DMS114 treated with DMSO at 0.1 percent for 48 hours (cell line): ENCODE data around the gene STAM.
"Not testable (repeated sequence)": the region's sequence is repeated elsewhere in the genome, so short reads cannot be mapped to it uniquely, and the experiment has no call there.

Source experiments
- DNase-seq: peaks from one replicate; lab custom pipeline; 2025; ENCODE audit not compliant: unreplicated experiment; lab: John Stamatoyannopoulos, UW

STAM gene

GRCh38 chr10:17722317-17723014 lies 78.5 kb downstream of the STAM start:
- not testable (repeated sequence) for DNase-seq

DNA sequence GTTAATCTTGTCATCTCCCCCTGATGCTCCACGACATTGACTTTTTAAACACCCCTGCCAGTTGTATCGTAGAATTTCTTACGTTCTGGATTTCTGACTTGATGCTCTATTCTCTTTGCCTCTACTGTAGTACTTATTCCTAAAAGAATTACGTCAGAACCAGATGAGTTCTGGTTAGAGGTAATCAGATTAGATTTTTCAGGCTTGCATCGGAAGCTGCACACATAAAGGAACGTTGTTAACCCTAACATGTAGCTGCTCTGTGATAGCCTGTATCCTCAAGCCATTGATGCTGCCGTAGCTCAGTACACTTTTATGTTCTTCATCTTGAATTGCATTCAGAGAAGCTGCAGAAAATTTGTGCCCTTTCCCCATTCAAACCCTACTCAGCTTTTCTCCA lies 81.8 kb downstream of the STAM start:
- DNase-seq: no peak

DNA sequence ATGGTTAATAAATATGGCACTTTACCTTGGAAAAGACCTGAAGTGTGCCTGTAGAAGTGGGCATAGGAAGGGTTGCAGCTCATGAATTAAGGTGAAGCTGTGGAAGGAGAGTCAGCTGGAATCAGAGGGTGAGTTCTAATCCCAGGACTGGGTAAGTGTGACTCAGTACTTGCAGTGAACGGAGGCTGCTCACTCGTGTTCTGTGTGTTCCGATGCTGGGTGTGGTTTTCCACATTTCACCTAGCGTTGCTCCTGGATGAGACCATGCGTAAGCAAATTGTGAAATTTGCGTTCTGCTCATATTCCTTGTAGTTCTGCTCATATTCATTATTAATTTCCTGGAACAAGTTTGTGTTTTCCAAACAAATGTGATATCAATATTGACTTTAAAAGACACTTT lies 85.7 kb downstream of the STAM start:
- no peak for DNase-seq

GRCh38 chr10:17730667-17731066 lies 86.7 kb downstream of the STAM start:
- DNase-seq: no peak

- no peak for DNase-seq
Observed at GRCh38 chr10:17731331-17732020, 87.5 kb downstream of the STAM start.

GRCh38 chr10:17733620-17734019 lies 89.7 kb downstream of the STAM start:
- no peak for DNase-seq

DNA sequence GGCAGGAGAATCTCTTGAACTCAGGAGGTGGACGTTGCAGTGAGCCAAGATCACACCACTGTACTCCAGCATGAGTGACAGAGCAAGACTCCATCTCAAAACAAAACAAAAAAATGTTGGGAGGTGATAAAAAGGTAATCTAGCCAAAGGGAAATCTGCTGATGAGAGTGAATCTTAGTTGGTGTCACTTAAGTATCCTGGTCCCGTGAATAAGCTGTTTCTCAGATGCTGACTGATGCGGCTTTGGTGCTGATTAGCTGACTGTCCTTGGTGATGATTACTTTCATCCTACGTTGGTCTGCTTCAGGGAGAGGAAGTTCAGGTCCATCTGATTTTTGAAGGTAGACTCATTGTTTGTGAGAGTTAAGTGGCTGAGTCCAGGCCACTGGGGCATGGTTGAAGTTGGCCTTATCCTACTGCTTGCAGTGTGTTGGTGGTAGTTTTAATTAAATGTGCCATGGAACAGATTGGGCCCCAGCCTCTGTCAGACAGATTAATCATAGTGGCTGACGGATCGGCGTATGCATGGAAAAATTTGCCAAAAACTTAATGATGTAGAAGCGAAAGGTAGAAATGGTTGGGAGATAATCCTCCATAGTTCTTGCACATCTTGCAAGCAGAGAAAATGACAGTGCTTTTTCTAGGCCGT lies 90.6 kb downstream of the STAM start:
- DNase-seq: no peak

GRCh38 chr10:17735166-17735941 lies 91.4 kb downstream of the STAM start:
- no peak for DNase-seq

DNA sequence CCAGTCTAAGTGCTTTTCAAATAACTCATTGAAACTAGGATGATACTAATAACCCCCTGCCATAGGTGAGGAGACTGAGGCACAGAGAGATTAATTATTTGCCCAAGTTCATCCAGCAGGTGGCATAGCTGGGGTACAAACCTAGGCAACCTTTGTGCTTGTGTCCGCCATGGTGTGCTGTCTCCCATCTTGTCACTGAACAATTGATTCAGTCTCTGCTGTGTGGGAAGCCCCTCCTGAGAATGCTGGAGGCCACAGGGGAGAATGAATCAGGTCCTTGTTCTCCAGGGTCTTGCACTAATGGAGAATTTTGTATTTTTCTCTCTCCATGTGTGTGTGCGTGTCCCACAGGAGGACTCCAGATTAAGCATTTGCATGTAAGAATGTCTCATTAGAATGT lies 92.3 kb downstream of the STAM start:
- DNase-seq: no peak

- peak; percentile 50 for DNase-seq
Observed at GRCh38 chr10:17737027-17737965, 93.3 kb downstream of the STAM start.

DNA sequence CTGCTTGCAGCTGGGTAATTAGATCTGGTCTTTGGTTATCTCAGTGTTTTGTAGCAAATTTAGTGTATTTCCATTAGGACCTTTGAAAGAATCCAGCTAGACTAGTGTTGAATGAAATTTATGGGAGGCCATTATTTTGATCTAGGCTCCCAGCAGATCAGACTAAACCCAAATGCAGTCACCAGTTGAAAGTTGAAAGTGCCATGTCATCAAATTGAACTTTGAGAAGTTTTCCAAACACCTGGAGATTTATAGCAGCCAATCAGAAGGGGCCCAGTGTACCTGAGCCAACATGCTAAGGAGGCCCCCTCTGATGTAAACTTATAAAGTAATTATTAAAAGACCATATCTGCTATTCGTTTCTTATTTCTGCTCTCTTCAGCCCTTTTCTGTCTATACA lies 96.7 kb downstream of the STAM start:
- no peak for DNase-seq

GRCh38 chr10:17742918-17743317 lies 99.0 kb downstream of the STAM start:
- DNase-seq: peak; percentile 41

DNA sequence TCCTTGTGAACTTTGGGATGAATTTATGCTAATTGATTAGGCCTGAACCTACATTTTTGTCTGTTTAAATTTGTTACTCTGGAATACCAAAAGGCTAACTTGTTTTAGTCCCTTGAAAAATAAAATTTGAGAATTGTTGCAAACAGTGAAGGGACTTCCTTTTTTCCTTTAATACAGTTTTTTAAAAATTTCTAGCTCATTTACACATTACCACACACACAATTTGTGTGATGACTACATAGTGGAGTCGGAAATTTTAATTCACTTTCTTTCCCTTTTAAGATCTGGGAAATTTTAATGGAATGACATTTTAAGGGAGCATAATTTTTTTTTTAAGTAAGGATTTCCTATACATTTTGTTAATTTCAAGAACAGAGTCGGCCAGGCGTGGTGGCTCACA lies 99.5 kb downstream of the STAM start:
- no peak for DNase-seq

- no peak for DNase-seq
Observed at GRCh38 chr10:17744341-17744861, 100.5 kb downstream of the STAM start.

- no peak for DNase-seq
Observed at GRCh38 chr10:17747883-17748550, 104.1 kb downstream of the STAM start.

- no peak for DNase-seq
Observed at GRCh38 chr10:17749890-17750289, 105.9 kb downstream of the STAM start.

DNA sequence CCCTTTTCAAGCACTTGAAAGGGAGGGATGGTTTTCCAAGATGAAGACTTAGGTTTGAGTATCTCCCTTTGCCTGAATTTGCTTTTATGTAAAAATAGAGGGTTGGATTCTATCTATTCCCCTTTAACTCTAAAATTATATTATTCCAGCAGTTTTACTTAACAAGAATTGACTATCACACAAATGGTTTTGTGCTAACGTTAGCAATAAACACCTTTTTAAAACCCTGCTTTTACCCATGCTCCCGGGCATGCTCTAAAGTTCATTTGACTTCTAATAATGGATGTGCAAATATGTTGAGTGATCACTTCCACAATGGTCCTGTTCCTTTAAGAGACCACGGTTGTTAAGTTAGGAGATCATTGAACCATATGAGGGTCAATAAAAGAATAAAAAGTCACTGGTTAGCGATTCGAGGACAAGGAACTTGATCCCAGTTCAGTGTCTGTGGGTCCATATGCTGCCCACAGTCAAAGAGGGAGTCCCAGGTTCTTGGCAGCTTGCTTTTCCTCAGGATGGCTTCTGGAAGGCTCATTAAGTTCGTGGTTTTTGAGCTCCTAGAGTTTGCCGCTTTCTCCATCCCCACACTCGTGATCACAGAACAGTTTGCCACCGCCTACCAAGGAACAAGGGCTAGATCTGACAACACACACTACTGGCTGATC lies 108.0 kb downstream of the STAM start, which contains the start of gene TMEM236:
Gene TMEM236, plus strand, starts transcription at position 421 of the 665 bp plus-strand sequence. Its CDS starts 95 bp downstream, at position 516.
- no peak for DNase-seq

GRCh38 chr10:17756557-17757217 lies 112.7 kb downstream of the STAM start:
- DNase-seq: no peak
